ENCODE results near the gene RCOR1.

DNA sequence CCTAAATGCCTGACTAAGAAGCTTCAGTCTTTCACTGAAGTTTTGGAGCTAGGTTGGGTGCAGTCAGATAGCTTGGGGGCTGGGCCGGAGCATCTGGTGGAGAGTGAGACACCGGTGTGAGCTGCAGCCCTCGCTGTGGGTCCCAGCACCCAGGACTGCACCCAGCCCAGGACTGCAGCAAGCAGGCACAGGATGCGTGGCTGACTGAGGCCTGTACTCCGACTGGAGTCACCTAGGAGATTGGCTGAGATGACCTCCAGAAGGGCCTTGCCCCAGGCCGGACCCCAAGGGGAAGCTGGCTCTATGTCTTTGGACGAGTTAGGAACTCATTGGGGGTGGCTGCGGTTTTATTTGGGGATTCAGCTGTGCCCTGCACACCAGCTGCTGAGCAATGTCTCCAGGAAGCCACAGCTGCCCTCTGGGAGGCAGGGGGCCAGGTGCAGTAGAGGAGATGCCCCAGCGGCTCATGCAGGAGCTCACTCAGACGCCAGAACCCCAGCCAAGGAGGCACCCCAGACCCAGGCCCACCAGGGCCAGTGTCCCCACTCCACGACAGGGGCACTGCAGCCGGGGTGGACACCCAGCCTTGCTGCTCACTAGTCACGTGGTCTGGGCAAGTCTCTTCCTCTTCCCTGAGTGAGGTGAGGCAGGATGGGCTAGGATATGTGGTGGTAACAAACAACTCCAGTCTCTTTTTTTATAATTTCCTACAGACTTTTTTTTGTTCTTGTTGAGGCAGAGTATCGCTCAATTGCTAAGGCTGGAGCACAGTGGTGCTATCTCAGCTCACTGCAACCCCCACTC, 31.8 kb upstream of the RCOR1 start:
- TF ChIP-seq CTCF (IDR thresholded peaks at IDR 0.05), result no peak
- TF ChIP-seq ZFX (IDR thresholded peaks at IDR 0.05; ENCODE audit: borderline replicate concordance), result no peak
